ENCODE results near the gene COMMD9. TPM values are rescaled to one million over a fixed set of nuclear protein-coding genes. Genes with fewer than 3 reads are reported as not detected.

COMMD9 gene
- total and polyA plus RNA-seq, 9 donors = 46.4 to 70.2 (median 54.2) TPM

- no peak overlapping the region for H3K4me3 ChIP-seq (ENCODE audit: low read length)
- H3K27me3 ChIP-seq (ENCODE audit: control insufficient read depth, insufficient read depth, low read length) = no peaks in the 10 kb centered on the region
- 96% methylated on average over 4 of the region's 7 CpGs for WGBS (ENCODE audit: insufficient coverage)
- no peaks in the 10 kb centered on the region for H3K9me3 ChIP-seq (replicated peaks; ENCODE audit: control insufficient read depth, low read depth, low read length)
- peaks cover 50% of the 10 kb centered on the region for H3K36me3 ChIP-seq (ENCODE audit: control insufficient read depth, insufficient read depth, low read length)
- H3K4me1 ChIP-seq (ENCODE audit: control insufficient read depth, insufficient read depth, low read length) = peaks cover 30% of the 10 kb centered on the region
- H3K27ac ChIP-seq (ENCODE audit: low read length) = peak overlapping the region; percentile 20
- peak; percentile 72 for DNase-seq
These were observed 14.8 kb downstream of the COMMD9 start for GRCh38 chr11:36274414-36274813.

GRCh38 chr11:36273110-36273509 is 16.1 kb downstream of the COMMD9 start:
- H3K27ac ChIP-seq (ENCODE audit: low read length) = no peak overlapping the region
- no peak for DNase-seq
- no peak overlapping the region for H3K4me3 ChIP-seq (ENCODE audit: low read length)
- no peaks in the 10 kb centered on the region for H3K27me3 ChIP-seq (ENCODE audit: control insufficient read depth, insufficient read depth, low read length)
- H3K36me3 ChIP-seq (ENCODE audit: control insufficient read depth, insufficient read depth, low read length) = peaks cover 46% of the 10 kb centered on the region
- H3K4me1 ChIP-seq (ENCODE audit: control insufficient read depth, insufficient read depth, low read length) = peaks cover 24% of the 10 kb centered on the region
- H3K9me3 ChIP-seq (replicated peaks; ENCODE audit: control insufficient read depth, low read depth, low read length) = no peaks in the 10 kb centered on the region
- WGBS (ENCODE audit: insufficient coverage) = 81% methylated on average over 3 of the region's 3 CpGs

GRCh38 chr11:36271794-36272407 is 17.3 kb downstream of the COMMD9 start:
- DNase-seq = no peak
- no peak overlapping the region for H3K4me3 ChIP-seq (ENCODE audit: low read length)
- 100% methylated on average over 1 of the region's 5 CpGs for WGBS (ENCODE audit: insufficient coverage)
- no peak overlapping the region for H3K27ac ChIP-seq (ENCODE audit: low read length)
- H3K27me3 ChIP-seq (ENCODE audit: control insufficient read depth, insufficient read depth, low read length) = no peaks in the 10 kb centered on the region
- H3K9me3 ChIP-seq (replicated peaks; ENCODE audit: control insufficient read depth, low read depth, low read length) = no peaks in the 10 kb centered on the region
- H3K36me3 ChIP-seq (ENCODE audit: control insufficient read depth, insufficient read depth, low read length) = peaks cover 45% of the 10 kb centered on the region
- H3K4me1 ChIP-seq (ENCODE audit: control insufficient read depth, insufficient read depth, low read length) = peaks cover 24% of the 10 kb centered on the region

GRCh38 chr11:36270701-36271100 is 18.5 kb downstream of the COMMD9 start:
- no peaks in the 10 kb centered on the region for H3K9me3 ChIP-seq (replicated peaks; ENCODE audit: control insufficient read depth, low read depth, low read length)
- 80% methylated on average over 9 of the region's 9 CpGs for WGBS (ENCODE audit: insufficient coverage)
- peaks cover 36% of the 10 kb centered on the region for H3K36me3 ChIP-seq (ENCODE audit: control insufficient read depth, insufficient read depth, low read length)
- H3K4me3 ChIP-seq (ENCODE audit: low read length) = no peak overlapping the region
- no peaks in the 10 kb centered on the region for H3K27me3 ChIP-seq (ENCODE audit: control insufficient read depth, insufficient read depth, low read length)
- H3K4me1 ChIP-seq (ENCODE audit: control insufficient read depth, insufficient read depth, low read length) = peaks cover 26% of the 10 kb centered on the region
- peak; percentile 35 for DNase-seq
- no peak overlapping the region for H3K27ac ChIP-seq (ENCODE audit: low read length)

GRCh38 chr11:36268337-36268985 is 20.8 kb downstream of the COMMD9 start:
- H3K36me3 ChIP-seq (ENCODE audit: control insufficient read depth, insufficient read depth, low read length) = peaks cover 26% of the 10 kb centered on the region

GRCh38 chr11:36266767-36267166 is 22.5 kb downstream of the COMMD9 start:
- H3K9me3 ChIP-seq (replicated peaks; ENCODE audit: control insufficient read depth, low read depth, low read length) = no peaks in the 10 kb centered on the region
- WGBS (ENCODE audit: insufficient coverage) = no CpG with 5 or more reads among the region's 5 CpGs
- peaks cover 3% of the 10 kb centered on the region for H3K27me3 ChIP-seq (ENCODE audit: control insufficient read depth, insufficient read depth, low read length)
- H3K27ac ChIP-seq (ENCODE audit: low read length) = no peak overlapping the region
- peaks cover 21% of the 10 kb centered on the region for H3K4me1 ChIP-seq (ENCODE audit: control insufficient read depth, insufficient read depth, low read length)
- peaks cover 12% of the 10 kb centered on the region for H3K36me3 ChIP-seq (ENCODE audit: control insufficient read depth, insufficient read depth, low read length)
- no peak overlapping the region for H3K4me3 ChIP-seq (ENCODE audit: low read length)
- DNase-seq = no peak

More at GRCh38 chr11:36268337-36268985, 20.8 kb downstream of the COMMD9 start:
- peaks cover 21% of the 10 kb centered on the region for H3K4me1 ChIP-seq (ENCODE audit: control insufficient read depth, insufficient read depth, low read length)
- no peak overlapping the region for H3K4me3 ChIP-seq (ENCODE audit: low read length)
- H3K9me3 ChIP-seq (replicated peaks; ENCODE audit: control insufficient read depth, low read depth, low read length) = no peaks in the 10 kb centered on the region
- 76% methylated on average over 2 of the region's 8 CpGs for WGBS (ENCODE audit: insufficient coverage)
- DNase-seq = peak; percentile 61
- H3K27me3 ChIP-seq (ENCODE audit: control insufficient read depth, insufficient read depth, low read length) = no peaks in the 10 kb centered on the region
- no peak overlapping the region for H3K27ac ChIP-seq (ENCODE audit: low read length)

- 49% methylated on average over 8 of the region's 13 CpGs for WGBS (ENCODE audit: insufficient coverage)
- no peak overlapping the region for H3K27ac ChIP-seq (ENCODE audit: low read length)
- peaks cover 21% of the 10 kb centered on the region for H3K4me1 ChIP-seq (ENCODE audit: control insufficient read depth, insufficient read depth, low read length)
- H3K4me3 ChIP-seq (ENCODE audit: low read length) = no peak overlapping the region
- peaks cover 4% of the 10 kb centered on the region for H3K36me3 ChIP-seq (ENCODE audit: control insufficient read depth, insufficient read depth, low read length)
- DNase-seq = peak; percentile 55
- H3K27me3 ChIP-seq (ENCODE audit: control insufficient read depth, insufficient read depth, low read length) = peaks cover 4% of the 10 kb centered on the region
- no peaks in the 10 kb centered on the region for H3K9me3 ChIP-seq (replicated peaks; ENCODE audit: control insufficient read depth, low read depth, low read length)
These were observed 23.2 kb downstream of the COMMD9 start for GRCh38 chr11:36265793-36266628.

- WGBS (ENCODE audit: insufficient coverage) = 83% methylated on average over 4 of the region's 5 CpGs
These were observed 24.3 kb downstream of the COMMD9 start for GRCh38 chr11:36264973-36265344.

GRCh38 chr11:36264011-36264972 is 24.9 kb downstream of the COMMD9 start:
- H3K36me3 ChIP-seq (ENCODE audit: control insufficient read depth, insufficient read depth, low read length) = no peaks in the 10 kb centered on the region
- peak; percentile 53 for DNase-seq
- WGBS (ENCODE audit: insufficient coverage) = 62% methylated on average over 7 of the region's 9 CpGs

More at GRCh38 chr11:36264973-36265344, 24.3 kb downstream of the COMMD9 start:
- Histone ChIP-seq H3K27me3 (ENCODE audit: control insufficient read depth, insufficient read depth, low read length) (peaks cover 4% of the 10 kb centered on the region), H3K27ac (ENCODE audit: low read length) (no peak overlapping the region), H3K9me3 (replicated peaks; ENCODE audit: control insufficient read depth, low read depth, low read length) (no peaks in the 10 kb centered on the region), H3K36me3 (ENCODE audit: control insufficient read depth, insufficient read depth, low read length) (no peaks in the 10 kb centered on the region), H3K4me1 (ENCODE audit: control insufficient read depth, insufficient read depth, low read length) (peaks cover 15% of the 10 kb centered on the region), H3K4me3 (ENCODE audit: low read length) (no peak overlapping the region)
- DNase-seq = no peak

More at GRCh38 chr11:36264011-36264972, 24.9 kb downstream of the COMMD9 start:
- Histone ChIP-seq H3K4me3 (ENCODE audit: low read length) (no peak overlapping the region), H3K27ac (ENCODE audit: low read length) (no peak overlapping the region), H3K4me1 (ENCODE audit: control insufficient read depth, insufficient read depth, low read length) (peaks cover 13% of the 10 kb centered on the region), H3K27me3 (ENCODE audit: control insufficient read depth, insufficient read depth, low read length) (peaks cover 4% of the 10 kb centered on the region), H3K9me3 (replicated peaks; ENCODE audit: control insufficient read depth, low read depth, low read length) (no peaks in the 10 kb centered on the region)
